T-helper 1 cell (primary cell): ENCODE results near the gene CSTF1.

Experiments
- DNase-seq, 5 donors: peaks; one replicate each; pipeline ENCODE4 v3.0.0-alpha.2; 2012 to 2020
- total RNA-seq, 4 donors: gene quantifications; one replicate each; lab custom pipeline; 2026; lab: John Stamatoyannopoulos, UW

Gene CSTF1
- 15.4 to 33.9 (median 25.7) reads per million in 4 donors for total RNA-seq

DNA sequence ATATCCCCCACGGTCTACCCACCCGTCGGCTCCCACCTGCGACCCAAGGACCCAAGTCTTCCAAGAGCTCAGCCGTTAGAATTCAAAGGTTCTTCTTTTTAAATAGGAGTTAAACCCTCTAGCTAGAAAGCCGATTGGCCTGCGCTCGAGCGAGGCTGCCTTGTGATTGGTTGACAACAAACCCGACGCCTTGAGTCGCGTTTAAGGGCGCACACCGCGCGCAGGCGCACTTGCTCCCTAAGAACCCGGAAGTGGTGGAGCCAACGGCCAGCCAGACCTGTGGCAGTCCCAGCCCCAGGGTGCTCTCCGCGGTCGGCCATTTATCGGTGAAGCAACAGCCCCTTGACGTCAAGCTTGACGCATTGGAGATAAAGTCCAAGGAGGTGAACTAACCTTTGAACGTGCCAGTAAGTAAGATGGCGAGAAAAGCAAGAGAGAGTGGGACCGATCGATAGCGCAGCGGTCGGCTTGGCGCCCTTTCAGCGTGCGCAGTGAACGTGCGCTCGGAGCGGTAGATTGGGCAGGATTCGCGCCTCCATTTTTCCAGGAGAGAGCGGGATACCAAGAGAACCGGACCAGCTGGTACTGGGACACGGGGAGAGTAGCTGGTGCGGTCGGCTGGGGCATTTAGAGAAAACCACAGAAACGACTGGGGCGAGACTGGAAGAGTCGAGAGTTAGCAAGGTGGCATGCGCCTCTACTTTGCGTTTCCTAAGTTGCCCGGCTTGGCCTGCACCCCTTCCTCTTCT, at the start of gene CSTF1, which contains the start of gene AURKA:
TSS of gene CSTF1 (plus strand) at position 514 of the 749 bp plus-strand sequence. CDS start 2,908 bp downstream, outside the sequence.
TSS of gene AURKA (minus strand) at position 84 of the 749 bp plus-strand sequence. CDS start 4,018 bp downstream, outside the sequence.
- DNase-seq = peak; percentile 99 to 100 (median 99)

GRCh38 chr20:56342783-56343182, 49.7 kb upstream of the CSTF1 start:
- no peak for DNase-seq

GRCh38 chr20:56343861-56344381, 48.5 kb upstream of the CSTF1 start:
- peak in 2 of 5 donors; percentile 7 to 25 for DNase-seq

DNA sequence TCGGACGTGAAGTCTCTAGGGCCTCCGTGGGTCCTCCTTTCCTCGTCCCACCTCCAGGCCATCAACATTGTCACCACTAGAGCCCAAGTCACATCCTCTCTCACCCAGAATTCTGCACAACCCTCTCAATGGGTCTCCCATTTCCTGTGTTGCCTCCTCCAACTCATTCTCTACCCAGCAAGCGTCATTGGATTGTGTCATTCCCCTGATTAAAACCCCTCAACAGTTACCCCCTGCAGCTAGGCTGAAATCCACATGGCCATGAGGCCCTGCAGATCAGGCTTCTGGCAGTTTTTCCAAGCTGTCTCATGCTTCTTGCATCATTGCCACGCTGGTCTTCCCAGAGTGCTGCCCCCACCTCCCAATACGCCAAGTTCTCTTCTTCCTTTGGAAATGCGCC, 46.5 kb upstream of the CSTF1 start:
- no peak for DNase-seq

GRCh38 chr20:56347628-56348304, 44.7 kb upstream of the CSTF1 start:
- DNase-seq = no peak

- DNase-seq = no peak
These were observed 44.1 kb upstream of the CSTF1 start for GRCh38 chr20:56348305-56348693.

DNA sequence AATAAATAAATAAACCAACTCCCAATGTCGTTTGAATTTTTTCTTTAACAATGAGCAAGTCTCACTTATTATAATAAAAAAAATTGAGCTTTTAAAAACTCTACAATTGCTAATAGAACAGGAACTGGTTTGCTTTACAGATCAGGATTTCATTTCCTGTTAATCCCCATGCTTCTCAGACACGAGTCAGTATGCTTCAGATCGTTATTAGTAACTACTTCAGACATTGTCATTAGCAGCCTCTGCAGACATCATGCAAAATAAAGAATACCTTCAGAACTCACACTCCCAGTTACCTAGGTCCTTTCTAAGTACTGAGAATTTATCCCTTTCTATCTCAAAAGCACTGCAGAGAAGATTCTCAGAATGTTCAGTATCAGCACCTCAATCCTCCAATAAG, 43.7 kb upstream of the CSTF1 start:
- DNase-seq = no peak

DNA sequence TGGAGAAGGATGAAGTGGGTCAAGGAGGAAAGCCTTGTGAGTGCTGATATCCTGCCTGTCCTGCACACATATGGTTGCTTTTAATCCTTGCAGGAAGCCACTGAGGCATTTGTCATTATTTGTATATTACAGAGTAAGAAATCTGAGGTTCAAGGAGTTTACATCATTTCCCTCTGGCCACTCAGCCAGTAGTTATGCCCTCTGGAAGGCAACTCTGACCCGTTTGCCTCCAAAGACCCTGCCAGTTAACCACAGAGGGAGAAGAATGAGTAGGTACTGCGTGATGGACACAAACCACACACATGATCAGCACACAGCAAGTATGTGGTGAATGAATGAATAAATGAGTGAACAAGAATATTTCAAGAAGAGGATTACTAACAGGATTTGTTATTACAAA, 41.6 kb upstream of the CSTF1 start:
- DNase-seq = no peak

- no peak for DNase-seq
These were observed 39.9 kb upstream of the CSTF1 start for GRCh38 chr20:56352345-56353055.

DNA sequence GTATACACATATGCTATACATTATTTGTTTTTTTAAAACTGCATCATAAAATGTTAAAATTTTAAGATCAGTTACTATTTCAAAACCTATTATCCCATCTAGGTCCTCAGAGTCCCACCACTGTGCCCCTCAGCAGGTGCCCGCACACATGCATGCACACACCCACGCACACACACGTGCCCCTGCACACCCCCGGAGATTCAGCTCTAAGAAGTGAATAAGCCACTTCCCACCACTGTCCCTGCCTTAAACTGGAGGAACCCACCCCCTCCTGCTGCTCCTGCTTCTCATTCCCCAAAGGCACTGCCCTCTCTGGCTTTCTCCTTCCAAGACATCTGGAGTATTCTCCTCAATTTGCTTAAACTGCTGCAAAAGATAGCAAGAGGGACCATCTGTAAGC, 39.1 kb upstream of the CSTF1 start:
- DNase-seq = no peak

DNA sequence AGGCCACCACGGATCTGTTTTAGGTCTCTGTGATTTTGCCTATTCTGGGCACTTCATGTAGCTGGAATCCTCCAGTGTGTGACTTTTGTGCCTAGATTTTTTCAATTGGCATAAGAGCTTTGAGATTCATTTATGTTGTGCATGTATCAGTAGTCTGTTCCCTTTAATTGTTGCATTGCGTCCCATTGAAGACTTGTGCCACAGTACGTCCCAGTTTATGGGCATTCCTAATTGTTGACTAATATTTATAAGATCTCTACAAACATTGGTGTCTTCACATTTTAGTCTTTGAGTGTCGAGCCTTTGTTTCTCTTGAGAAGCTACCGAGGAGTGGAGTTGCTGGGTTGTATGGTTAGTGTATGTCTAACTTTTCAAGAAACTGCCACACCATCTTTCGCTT, 34.4 kb upstream of the CSTF1 start:
- no peak for DNase-seq

- DNase-seq = peak; percentile 73 to 81 (median 79)
These were observed 33.7 kb upstream of the CSTF1 start, which contains the start of gene FAM210B for GRCh38 chr20:56358600-56359211. Gene FAM210B (plus strand): TSS chr20:56358974. CDS start chr20:56359006, 32 bp downstream.

GRCh38 chr20:56359212-56360132, 33.0 kb upstream of the CSTF1 start:
- DNase-seq = no peak

DNA sequence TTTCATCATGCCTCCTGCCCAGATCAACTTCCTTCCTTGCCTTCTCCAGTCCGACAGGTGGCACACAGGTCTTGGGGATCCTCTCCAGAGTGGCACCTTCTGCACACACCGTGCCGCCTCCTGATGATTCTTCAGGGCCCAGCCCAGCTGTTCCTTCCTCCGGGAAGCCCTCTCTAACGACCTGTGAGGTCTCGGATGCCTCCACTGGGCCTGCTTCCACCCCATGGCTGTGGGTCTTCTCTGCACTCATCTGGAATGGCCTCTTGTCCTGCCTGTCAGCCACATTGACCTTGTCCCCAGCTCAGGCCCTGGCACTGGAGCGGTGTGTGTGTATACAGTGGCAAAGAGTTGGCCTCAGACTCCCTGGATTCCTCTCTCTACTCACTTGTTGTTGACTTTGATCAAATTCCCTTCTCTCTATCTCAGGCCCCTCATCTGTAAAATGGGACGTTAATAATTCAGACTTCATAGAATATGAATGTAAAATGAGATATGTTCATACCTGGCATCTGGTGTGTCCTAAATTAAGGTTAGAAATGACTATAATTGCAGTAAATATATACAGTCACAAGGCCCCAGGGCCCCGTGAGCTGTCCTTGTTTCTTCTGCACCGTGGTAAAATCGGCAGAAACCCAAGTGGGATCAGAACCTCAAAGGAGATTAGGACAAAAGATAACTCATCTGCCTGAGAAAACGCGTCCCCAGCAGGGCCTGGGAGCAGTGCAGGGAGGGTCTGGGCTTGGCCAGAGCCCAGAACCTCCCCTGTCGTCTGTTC, 32.1 kb upstream of the CSTF1 start:
- no peak for DNase-seq

DNA sequence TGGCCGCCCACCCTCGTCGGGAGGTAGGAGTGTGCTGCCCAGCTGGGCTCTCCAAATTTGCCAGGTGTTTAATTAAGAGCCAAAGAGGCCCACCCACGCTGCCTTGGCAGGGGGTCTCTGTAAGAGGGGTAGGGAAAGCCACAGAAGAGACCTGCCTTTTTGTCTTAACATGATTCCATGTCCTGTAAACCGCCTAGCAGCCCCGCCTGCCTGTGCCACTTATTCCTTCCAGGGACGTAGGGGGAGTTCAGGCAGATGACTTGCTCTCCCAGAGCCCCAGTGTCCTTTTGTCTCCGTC, 31.6 kb upstream of the CSTF1 start:
- DNase-seq = no peak

DNA sequence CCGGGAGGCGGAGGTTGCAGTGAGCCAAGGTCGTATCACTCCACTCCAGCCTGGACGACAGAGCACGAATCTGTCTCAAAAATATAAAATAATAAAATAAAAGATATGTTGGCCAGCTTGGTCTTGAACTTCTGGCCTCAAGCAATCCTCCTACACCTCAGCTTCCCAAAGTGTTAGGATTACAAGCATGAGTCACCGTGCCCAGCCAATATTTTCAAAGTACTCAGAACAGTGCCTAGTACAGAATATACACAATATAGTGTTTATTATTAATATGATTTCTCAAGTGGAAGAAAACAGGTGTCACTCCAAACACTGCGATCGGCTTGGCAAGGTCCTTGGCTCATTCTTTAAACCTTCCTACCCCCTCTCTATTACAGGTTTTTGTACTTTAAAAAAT, 30.5 kb upstream of the CSTF1 start:
- no peak for DNase-seq

DNA sequence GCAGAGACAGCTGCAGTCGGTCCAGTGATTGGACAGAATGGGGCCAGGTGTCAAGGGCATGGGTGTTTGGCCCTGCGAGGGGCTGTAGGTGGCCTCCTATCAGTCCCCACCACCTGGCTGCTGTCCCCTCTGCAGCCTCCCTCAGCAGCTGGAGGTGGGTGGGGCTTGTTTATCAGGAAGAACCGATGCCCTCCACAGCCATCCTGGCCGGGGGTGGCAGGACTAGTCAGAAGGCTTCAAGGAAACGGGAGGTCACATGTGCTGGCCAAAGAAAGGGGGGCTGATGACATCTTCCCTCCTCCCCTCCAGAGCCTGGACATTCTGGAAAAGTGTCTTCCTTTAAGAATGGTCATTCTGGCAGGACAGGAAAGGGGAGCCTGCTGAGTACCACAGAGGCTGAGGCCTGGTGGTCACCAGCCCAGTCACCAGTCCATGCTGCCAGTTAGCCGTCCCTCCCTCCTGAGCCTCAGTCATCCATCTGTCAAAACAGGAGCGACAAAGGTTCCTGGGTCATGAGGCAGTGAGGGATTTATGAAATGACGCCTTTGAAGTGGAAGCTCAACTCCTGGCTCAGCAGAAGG, 29.5 kb upstream of the CSTF1 start:
- DNase-seq = no peak

- DNase-seq = no peak
These were observed 29.0 kb upstream of the CSTF1 start for GRCh38 chr20:56363491-56363890.

- no peak for DNase-seq
These were observed 23.9 kb upstream of the CSTF1 start for GRCh38 chr20:56368351-56369134.

- no peak for DNase-seq
These were observed 23.3 kb upstream of the CSTF1 start for GRCh38 chr20:56369179-56369578.
